Smooth muscle cell (in vitro differentiated cells): ENCODE data around the gene TMPRSS13. TPM values are rescaled to one million over a fixed set of nuclear protein-coding genes. Genes with fewer than 3 reads are reported as not detected.

ENCODE experiments used
- DNase-seq: peaks from one replicate; lab custom pipeline; 2025; ENCODE audit not compliant: unreplicated experiment; lab: John Stamatoyannopoulos, UW
- H2AFZ ChIP-seq: fragments of 200-600 bp; sonication (generic); 2 replicates; pipeline ENCODE4 v1.6.0; 2016; ENCODE audit warnings: antibody characterized with exemption, low read depth, mild to moderate bottlenecking
- H3F3A ChIP-seq: fragments of 200-600 bp; sonication (generic); 2 replicates; pipeline ENCODE4 v1.6.0; 2017; ENCODE audit warnings: antibody characterized with exemption, low read depth
- H3K27ac ChIP-seq: fragments of 200-600 bp; sonication (generic); 2 replicates; pipeline ENCODE4 v1.5.1; 2016; ENCODE audit warnings: low read depth, mild to moderate bottlenecking
- H3K27me3 ChIP-seq: fragments of 200-600 bp; sonication (generic); 2 replicates; pipeline ENCODE4 v1.6.1; 2016; ENCODE audit warnings: low read depth, mild to moderate bottlenecking
- H3K36me3 ChIP-seq: fragments of 200-600 bp; sonication (generic); 2 replicates; pipeline ENCODE4 v1.5.1; 2016; ENCODE audit warnings: low read depth
- H3K4me1 ChIP-seq: fragments of 200-600 bp; sonication (generic); 2 replicates; pipeline ENCODE4 v1.5.1; 2016; ENCODE audit warnings: low read depth
- H3K4me2 ChIP-seq: fragments of 200-600 bp; sonication (generic); 2 replicates; pipeline ENCODE4 v1.6.0; 2016; ENCODE audit warnings: mild to moderate bottlenecking
- H3K4me3 ChIP-seq: fragments of 200-600 bp; sonication (generic); 2 replicates; pipeline ENCODE4 v1.5.1; 2016; ENCODE audit warnings: mild to moderate bottlenecking
- H3K79me2 ChIP-seq: fragments of 200-600 bp; sonication (generic); 2 replicates; pipeline ENCODE4 v1.6.0; 2016; ENCODE audit warnings: low read depth, mild to moderate bottlenecking
- H3K9ac ChIP-seq: fragments of 200-600 bp; sonication (generic); 2 replicates; pipeline ENCODE4 v1.6.0; 2016; ENCODE audit warnings: low read depth
- H3K9me3 ChIP-seq: fragments of 200-600 bp; sonication (generic); replicated peaks from 2 replicates; pipeline ENCODE4 v1.5.1; 2016; ENCODE audit warnings: low read depth
- H4K20me1 ChIP-seq: fragments of 200-600 bp; sonication (generic); 2 replicates; pipeline ENCODE4 v1.6.0; 2016; ENCODE audit warnings: low read depth
- CTCF ChIP-seq: fragments of 200-600 bp; sonication (generic); IDR thresholded peaks from 2 replicates; pipeline ENCODE4 v1.5.1; 2017; ENCODE audit warnings: borderline replicate concordance, mild to moderate bottlenecking, antibody characterized with exemption; ENCODE audit not compliant: insufficient read depth, poor library complexity, severe bottlenecking
- WGBS: methylation state at CpG from one replicate; pipeline ENCODE4 v1.1.7; 2016; ENCODE audit warnings: low lambda C conversion rate; 5-methylcytosine and 5-hydroxymethylcytosine counted together
- polyA plus RNA-seq: library from polyadenylated mRNA; unstranded; fragments of >200 nt; fragmentation: Nextera tagmentation; extraction: Ambion mirVana; gene quantifications from 2 replicates; pipeline ENCODE4 v1.2.1, GENCODE V29; 2016
- total RNA-seq: library from RNA; depleted of rRNA; stranded (reverse); fragments of >200 nt; gene quantifications from 2 replicates; pipeline ENCODE4 v1.2.3, GENCODE V29; 2014

Gene TMPRSS13
- total and polyA plus RNA-seq, 2 experiments from 2014 or later = 0.73 to 1.3 TPM

GRCh38 chr11:117930668-117931330, 1.6 kb upstream of the TMPRSS13 start:
- no peak for TF ChIP-seq CTCF
- H3K9me3 ChIP-seq = no peaks in the 10 kb centered on the region
- WGBS = 94% methylated on average over 9 of the region's 9 CpGs

GRCh38 chr11:117929916-117930570, 841 bp upstream of the TMPRSS13 start:
- no peak overlapping the region for H2AFZ ChIP-seq
- no peaks in the 10 kb centered on the region for H4K20me1 ChIP-seq
- H3K4me3 ChIP-seq = no peak overlapping the region
- H3K36me3 ChIP-seq = no peaks in the 10 kb centered on the region
- peaks cover 3% of the 10 kb centered on the region for H3K4me1 ChIP-seq
- TF ChIP-seq CTCF = no peak
- no peaks in the 10 kb centered on the region for H3K79me2 ChIP-seq
- peaks cover 4% of the 10 kb centered on the region for H3F3A ChIP-seq
- no peak for DNase-seq
- H3K27ac ChIP-seq = no peak overlapping the region
- 83% methylated on average over 7 of the region's 7 CpGs for WGBS
- H3K4me2 ChIP-seq = no peak overlapping the region
- H3K9me3 ChIP-seq = no peaks in the 10 kb centered on the region
- H3K9ac ChIP-seq = no peak overlapping the region
- no peaks in the 10 kb centered on the region for H3K27me3 ChIP-seq

More at GRCh38 chr11:117930668-117931330, 1.6 kb upstream of the TMPRSS13 start:
- H2AFZ ChIP-seq = no peak overlapping the region
- no peak overlapping the region for H3K4me3 ChIP-seq
- no peak overlapping the region for H3K4me2 ChIP-seq
- no peaks in the 10 kb centered on the region for H3K79me2 ChIP-seq
- peaks cover 4% of the 10 kb centered on the region for H3F3A ChIP-seq
- no peak overlapping the region for H3K9ac ChIP-seq
- H4K20me1 ChIP-seq = no peaks in the 10 kb centered on the region
- DNase-seq = no peak
- no peak overlapping the region for H3K27ac ChIP-seq
- no peaks in the 10 kb centered on the region for H3K36me3 ChIP-seq
- no peaks in the 10 kb centered on the region for H3K27me3 ChIP-seq
- H3K4me1 ChIP-seq = peaks cover 3% of the 10 kb centered on the region

GRCh38 chr11:117928446-117929141, 608 bp downstream of the TMPRSS13 start:
- Histone ChIP-seq H2AFZ (no peak overlapping the region), H3K27ac (peak overlapping the region; percentile 6), H3K27me3 (no peaks in the 10 kb centered on the region), H3K79me2 (no peaks in the 10 kb centered on the region), H3K4me1 (peaks cover under 1% of the 10 kb centered on the region), H3K4me2 (peak overlapping the region; percentile 37), H3K9me3 (no peaks in the 10 kb centered on the region), H3K36me3 (no peaks in the 10 kb centered on the region), H3K4me3 (no peak overlapping the region), H4K20me1 (no peaks in the 10 kb centered on the region), H3K9ac (no peak overlapping the region), H3F3A (peaks cover 3% of the 10 kb centered on the region)
- 50% methylated on average over 6 of the region's 6 CpGs for WGBS
- no peak for TF ChIP-seq CTCF
- DNase-seq = no peak
